ENCODE results near the gene MAPKAPK5. TPM values are rescaled to one million over a fixed set of nuclear protein-coding genes. Genes with fewer than 3 reads are reported as not detected.

Gene MAPKAPK5
- total RNA-seq, result 40.7 and 43.7 TPM in 2 replicates

GRCh38 chr12:111841750-111842555, at the start of gene MAPKAPK5:
MAPKAPK5 (plus strand) TSS chr12:111842228; CDS start chr12:111842734, 506 bp downstream.

Small RNA genes lying within 50 kb of the gene (small RNA-seq; reads per million reads assigned to genes)
- gene MIR6761 (ENCODE audit: low replicate concordance), result not detected

Other genes with a start within 250 kb of the MAPKAPK5 start
- gene ATXN2, start 242.9 kb upstream of the MAPKAPK5 start, total RNA-seq, result 49.2 and 55.3 TPM in 2 replicates
- 22.0 and 32.0 TPM in 2 replicates for gene BRAP, start 156.3 kb upstream of the MAPKAPK5 start, total RNA-seq
- gene ACAD10, start 156.2 kb upstream of the MAPKAPK5 start, total RNA-seq, result 15.8 and 23.9 TPM in 2 replicates
- 17.8 and 98.5 TPM in 2 replicates for gene ALDH2, start 75.3 kb upstream of the MAPKAPK5 start, total RNA-seq
- 8.9 and 13.3 TPM in 2 replicates for gene TMEM116, start 170.9 kb downstream of the MAPKAPK5 start, total RNA-seq
- 26.6 and 107 TPM in 2 replicates for gene ERP29, start 171.2 kb downstream of the MAPKAPK5 start, total RNA-seq

Measured in placental pericyte (primary cell).